ENCODE measurements around the gene MLEC. TPM values are rescaled to one million over a fixed set of nuclear protein-coding genes. Genes with fewer than 3 reads are reported as not detected.

MLEC gene
- polyA plus RNA-seq, 2 of the 4 experiments (the other 2 are of a cell fraction) = 89.1 to 117 TPM

GRCh38 chr12:120663741-120664140, 23.2 kb upstream of the MLEC start:
- ChIA-PET CTCF (interaction anchor here (1.1 to 3.1 kb wide), 3 partner anchors 14 to 72 kb away, joined by 3 to 26 read pairs (median 11); no protein-coding TSS in a partner anchor), POLR2A (no interaction called here)
- Histone ChIP-seq H3K4me2 (no peak overlapping the region), H3K27ac (no peak overlapping the region), H3K4me3 (no peak overlapping the region), H3K9me3 (no peaks in the 10 kb centered on the region), H3K4me1 (no peaks in the 10 kb centered on the region)
- ATAC-seq = no peak
- TF ChIP-seq ZSCAN20 (CRISPR knock-in tag; IDR thresholded peaks at IDR 0.05) (no peak), ZFP36 (IDR thresholded peaks at IDR 0.05; ENCODE audit: borderline replicate concordance, partially characterized antibody) (no peak), HOXA7 (CRISPR knock-in tag; IDR thresholded peaks at IDR 0.05) (no peak), ZC3H11A (IDR thresholded peaks at IDR 0.05) (no peak), CTCF (IDR thresholded peaks at IDR 0.05) (no peak), HEYL (CRISPR knock-in tag; IDR thresholded peaks at IDR 0.05) (no peak), NR3C1 (IDR thresholded peaks at IDR 0.05) (no peak), CEBPB (IDR thresholded peaks at IDR 0.05) (no peak), NPAS2 (CRISPR knock-in tag; IDR thresholded peaks at IDR 0.05; ENCODE audit: borderline replicate concordance) (no peak), HMGXB4 (CRISPR knock-in tag; IDR thresholded peaks at IDR 0.05; ENCODE audit: borderline replicate concordance) (no peak), TP53 (CRISPR knock-in tag; IDR thresholded peaks at IDR 0.05) (no peak), ZNF302 (CRISPR knock-in tag; IDR thresholded peaks at IDR 0.05) (no peak), HES2 (IDR thresholded peaks at IDR 0.05) (no peak), CBX8 (IDR thresholded peaks at IDR 0.05) (no peak), MYC (IDR thresholded peaks at IDR 0.05; ENCODE audit: borderline replicate concordance, low read length) (no peak), HOXB5 (CRISPR knock-in tag; IDR thresholded peaks at IDR 0.05) (no peak), POLR2A (IDR thresholded peaks at IDR 0.05; ENCODE audit: low read length) (no peak)
- TF ChIP-seq, protein P1, sequence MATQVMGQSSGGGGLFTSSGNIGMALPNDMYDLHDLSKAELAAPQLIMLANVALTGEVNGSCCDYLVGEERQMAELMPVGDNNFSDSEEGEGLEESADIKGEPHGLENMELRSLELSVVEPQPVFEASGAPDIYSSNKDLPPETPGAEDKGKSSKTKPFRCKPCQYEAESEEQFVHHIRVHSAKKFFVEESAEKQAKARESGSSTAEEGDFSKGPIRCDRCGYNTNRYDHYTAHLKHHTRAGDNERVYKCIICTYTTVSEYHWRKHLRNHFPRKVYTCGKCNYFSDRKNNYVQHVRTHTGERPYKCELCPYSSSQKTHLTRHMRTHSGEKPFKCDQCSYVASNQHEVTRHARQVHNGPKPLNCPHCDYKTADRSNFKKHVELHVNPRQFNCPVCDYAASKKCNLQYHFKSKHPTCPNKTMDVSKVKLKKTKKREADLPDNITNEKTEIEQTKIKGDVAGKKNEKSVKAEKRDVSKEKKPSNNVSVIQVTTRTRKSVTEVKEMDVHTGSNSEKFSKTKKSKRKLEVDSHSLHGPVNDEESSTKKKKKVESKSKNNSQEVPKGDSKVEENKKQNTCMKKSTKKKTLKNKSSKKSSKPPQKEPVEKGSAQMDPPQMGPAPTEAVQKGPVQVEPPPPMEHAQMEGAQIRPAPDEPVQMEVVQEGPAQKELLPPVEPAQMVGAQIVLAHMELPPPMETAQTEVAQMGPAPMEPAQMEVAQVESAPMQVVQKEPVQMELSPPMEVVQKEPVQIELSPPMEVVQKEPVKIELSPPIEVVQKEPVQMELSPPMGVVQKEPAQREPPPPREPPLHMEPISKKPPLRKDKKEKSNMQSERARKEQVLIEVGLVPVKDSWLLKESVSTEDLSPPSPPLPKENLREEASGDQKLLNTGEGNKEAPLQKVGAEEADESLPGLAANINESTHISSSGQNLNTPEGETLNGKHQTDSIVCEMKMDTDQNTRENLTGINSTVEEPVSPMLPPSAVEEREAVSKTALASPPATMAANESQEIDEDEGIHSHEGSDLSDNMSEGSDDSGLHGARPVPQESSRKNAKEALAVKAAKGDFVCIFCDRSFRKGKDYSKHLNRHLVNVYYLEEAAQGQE (IDR thresholded peaks at IDR 0.05) = no peak
- TF ChIP-seq, protein P2, sequence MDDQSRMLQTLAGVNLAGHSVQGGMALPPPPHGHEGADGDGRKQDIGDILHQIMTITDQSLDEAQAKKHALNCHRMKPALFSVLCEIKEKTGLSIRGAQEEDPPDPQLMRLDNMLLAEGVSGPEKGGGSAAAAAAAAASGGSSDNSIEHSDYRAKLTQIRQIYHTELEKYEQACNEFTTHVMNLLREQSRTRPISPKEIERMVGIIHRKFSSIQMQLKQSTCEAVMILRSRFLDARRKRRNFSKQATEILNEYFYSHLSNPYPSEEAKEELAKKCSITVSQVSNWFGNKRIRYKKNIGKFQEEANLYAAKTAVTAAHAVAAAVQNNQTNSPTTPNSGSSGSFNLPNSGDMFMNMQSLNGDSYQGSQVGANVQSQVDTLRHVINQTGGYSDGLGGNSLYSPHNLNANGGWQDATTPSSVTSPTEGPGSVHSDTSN (IDR thresholded peaks at IDR 0.05) = no peak
- TF ChIP-seq, protein P3, sequence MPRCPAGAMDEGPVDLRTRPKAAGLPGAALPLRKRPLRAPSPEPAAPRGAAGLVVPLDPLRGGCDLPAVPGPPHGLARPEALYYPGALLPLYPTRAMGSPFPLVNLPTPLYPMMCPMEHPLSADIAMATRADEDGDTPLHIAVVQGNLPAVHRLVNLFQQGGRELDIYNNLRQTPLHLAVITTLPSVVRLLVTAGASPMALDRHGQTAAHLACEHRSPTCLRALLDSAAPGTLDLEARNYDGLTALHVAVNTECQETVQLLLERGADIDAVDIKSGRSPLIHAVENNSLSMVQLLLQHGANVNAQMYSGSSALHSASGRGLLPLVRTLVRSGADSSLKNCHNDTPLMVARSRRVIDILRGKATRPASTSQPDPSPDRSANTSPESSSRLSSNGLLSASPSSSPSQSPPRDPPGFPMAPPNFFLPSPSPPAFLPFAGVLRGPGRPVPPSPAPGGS (IDR thresholded peaks at IDR 0.05) = no peak
- DNase-seq (ENCODE audit: low read depth in 1 of 2, low spot score in 1 of 2) = no peak
- WGBS (ENCODE audit: missing lambda C conversion rate) = 71% methylated on average over 5 of the region's 5 CpGs
- no peak for FAIRE-seq
